Measurements from ENCODE around the gene NECTIN2. TPM values are rescaled to one million over a fixed set of nuclear protein-coding genes. Genes with fewer than 3 reads are reported as not detected.

NECTIN2 gene
- total and polyA plus RNA-seq, 4 donors = 49.4 to 77.5 (median 55.5) TPM

DNA sequence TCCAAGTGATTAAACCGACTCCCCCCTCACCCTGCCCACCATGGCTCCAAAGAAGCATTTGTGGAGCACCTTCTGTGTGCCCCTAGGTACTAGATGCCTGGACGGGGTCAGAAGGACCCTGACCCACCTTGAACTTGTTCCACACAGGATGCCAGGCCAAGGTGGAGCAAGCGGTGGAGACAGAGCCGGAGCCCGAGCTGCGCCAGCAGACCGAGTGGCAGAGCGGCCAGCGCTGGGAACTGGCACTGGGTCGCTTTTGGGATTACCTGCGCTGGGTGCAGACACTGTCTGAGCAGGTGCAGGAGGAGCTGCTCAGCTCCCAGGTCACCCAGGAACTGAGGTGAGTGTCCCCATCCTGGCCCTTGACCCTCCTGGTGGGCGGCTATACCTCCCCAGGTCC, 61.5 kb downstream of the NECTIN2 start:
- Histone ChIP-seq H3K4me1 (ENCODE audit: control insufficient read depth in 4 of 4, insufficient read depth in 4 of 4, low read length in 3 of 4) (peaks cover 12 to 79% (median 46%) of the 10 kb centered on the region in 4 donors), H3K27me3 (ENCODE audit: control insufficient read depth in 4 of 4, insufficient read depth in 4 of 4, low read length in 3 of 4) (no peaks in the 10 kb centered on the region), H3K9me3 (ENCODE audit: control insufficient read depth in 4 of 4, low read length in 3 of 4) (no peaks in the 10 kb centered on the region), H3K9ac (ENCODE audit: low read depth in 1 of 2, low read length in 2 of 2) (no peak overlapping the region), H3K27ac (ENCODE audit: low read depth in 1 of 2, low read length in 2 of 2) (peak overlapping the region; percentile 2 to 26), H3K4me3 (ENCODE audit: low read depth in 1 of 3, low read length in 3 of 3) (peak overlapping the region in 2 of 3 donors; percentile 51 to 70), H3K36me3 (ENCODE audit: control insufficient read depth in 4 of 4, insufficient read depth in 3 of 4, low read depth in 1 of 4, low read length in 3 of 4) (peaks cover 0 to 3% (median 1%) of the 10 kb centered on the region in 4 donors)
- TF ChIP-seq RXRA (IDR thresholded peaks at IDR 0.05) = peak in 1 of 2 donors; percentile 9
- TF ChIP-seq, protein P1, sequence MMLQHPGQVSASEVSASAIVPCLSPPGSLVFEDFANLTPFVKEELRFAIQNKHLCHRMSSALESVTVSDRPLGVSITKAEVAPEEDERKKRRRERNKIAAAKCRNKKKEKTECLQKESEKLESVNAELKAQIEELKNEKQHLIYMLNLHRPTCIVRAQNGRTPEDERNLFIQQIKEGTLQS (IDR thresholded peaks at IDR 0.05) = no peak
- no peak for DNase-seq (ENCODE audit: low spot score)
- 43% methylated on average over 12 of the region's 12 CpGs for WGBS

DNA sequence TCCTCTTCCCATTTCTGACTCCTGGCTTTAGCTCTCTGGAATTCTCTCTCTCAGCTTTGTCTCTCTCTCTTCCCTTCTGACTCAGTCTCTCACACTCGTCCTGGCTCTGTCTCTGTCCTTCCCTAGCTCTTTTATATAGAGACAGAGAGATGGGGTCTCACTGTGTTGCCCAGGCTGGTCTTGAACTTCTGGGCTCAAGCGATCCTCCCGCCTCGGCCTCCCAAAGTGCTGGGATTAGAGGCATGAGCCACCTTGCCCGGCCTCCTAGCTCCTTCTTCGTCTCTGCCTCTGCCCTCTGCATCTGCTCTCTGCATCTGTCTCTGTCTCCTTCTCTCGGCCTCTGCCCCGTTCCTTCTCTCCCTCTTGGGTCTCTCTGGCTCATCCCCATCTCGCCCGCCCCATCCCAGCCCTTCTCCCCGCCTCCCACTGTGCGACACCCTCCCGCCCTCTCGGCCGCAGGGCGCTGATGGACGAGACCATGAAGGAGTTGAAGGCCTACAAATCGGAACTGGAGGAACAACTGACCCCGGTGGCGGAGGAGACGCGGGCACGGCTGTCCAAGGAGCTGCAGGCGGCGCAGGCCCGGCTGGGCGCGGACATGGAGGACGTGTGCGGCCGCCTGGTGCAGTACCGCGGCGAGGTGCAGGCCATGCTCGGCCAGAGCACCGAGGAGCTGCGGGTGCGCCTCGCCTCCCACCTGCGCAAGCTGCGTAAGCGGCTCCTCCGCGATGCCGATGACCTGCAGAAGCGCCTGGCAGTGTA, 62.2 kb downstream of the NECTIN2 start:
- TF ChIP-seq, protein P2, sequence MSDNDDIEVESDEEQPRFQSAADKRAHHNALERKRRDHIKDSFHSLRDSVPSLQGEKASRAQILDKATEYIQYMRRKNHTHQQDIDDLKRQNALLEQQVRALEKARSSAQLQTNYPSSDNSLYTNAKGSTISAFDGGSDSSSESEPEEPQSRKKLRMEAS (IDR thresholded peaks at IDR 0.05) = no peak
- TF ChIP-seq HNF4A (conservative IDR thresholded peaks at IDR 0.05) (no peak), FOXA1 (IDR thresholded peaks at IDR 0.05) (no peak), TAF1 (conservative IDR thresholded peaks at IDR 0.05) (no peak), GABPA (IDR thresholded peaks at IDR 0.05 in 1 of 2, conservative IDR thresholded peaks at IDR 0.05 in 1 of 2) (no peak)
- TF ChIP-seq, protein P3, sequence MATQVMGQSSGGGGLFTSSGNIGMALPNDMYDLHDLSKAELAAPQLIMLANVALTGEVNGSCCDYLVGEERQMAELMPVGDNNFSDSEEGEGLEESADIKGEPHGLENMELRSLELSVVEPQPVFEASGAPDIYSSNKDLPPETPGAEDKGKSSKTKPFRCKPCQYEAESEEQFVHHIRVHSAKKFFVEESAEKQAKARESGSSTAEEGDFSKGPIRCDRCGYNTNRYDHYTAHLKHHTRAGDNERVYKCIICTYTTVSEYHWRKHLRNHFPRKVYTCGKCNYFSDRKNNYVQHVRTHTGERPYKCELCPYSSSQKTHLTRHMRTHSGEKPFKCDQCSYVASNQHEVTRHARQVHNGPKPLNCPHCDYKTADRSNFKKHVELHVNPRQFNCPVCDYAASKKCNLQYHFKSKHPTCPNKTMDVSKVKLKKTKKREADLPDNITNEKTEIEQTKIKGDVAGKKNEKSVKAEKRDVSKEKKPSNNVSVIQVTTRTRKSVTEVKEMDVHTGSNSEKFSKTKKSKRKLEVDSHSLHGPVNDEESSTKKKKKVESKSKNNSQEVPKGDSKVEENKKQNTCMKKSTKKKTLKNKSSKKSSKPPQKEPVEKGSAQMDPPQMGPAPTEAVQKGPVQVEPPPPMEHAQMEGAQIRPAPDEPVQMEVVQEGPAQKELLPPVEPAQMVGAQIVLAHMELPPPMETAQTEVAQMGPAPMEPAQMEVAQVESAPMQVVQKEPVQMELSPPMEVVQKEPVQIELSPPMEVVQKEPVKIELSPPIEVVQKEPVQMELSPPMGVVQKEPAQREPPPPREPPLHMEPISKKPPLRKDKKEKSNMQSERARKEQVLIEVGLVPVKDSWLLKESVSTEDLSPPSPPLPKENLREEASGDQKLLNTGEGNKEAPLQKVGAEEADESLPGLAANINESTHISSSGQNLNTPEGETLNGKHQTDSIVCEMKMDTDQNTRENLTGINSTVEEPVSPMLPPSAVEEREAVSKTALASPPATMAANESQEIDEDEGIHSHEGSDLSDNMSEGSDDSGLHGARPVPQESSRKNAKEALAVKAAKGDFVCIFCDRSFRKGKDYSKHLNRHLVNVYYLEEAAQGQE (IDR thresholded peaks at IDR 0.05) = no peak
- H3K36me3 ChIP-seq (ENCODE audit: control insufficient read depth in 4 of 4, insufficient read depth in 3 of 4, low read depth in 1 of 4, low read length in 3 of 4) = peaks cover 0 to under 1% (median 0%) of the 10 kb centered on the region in 4 donors
- H3K9me3 ChIP-seq (ENCODE audit: control insufficient read depth in 4 of 4, low read length in 3 of 4) = no peaks in the 10 kb centered on the region
- peaks cover 11 to 78% (median 44%) of the 10 kb centered on the region in 4 donors for H3K4me1 ChIP-seq (ENCODE audit: control insufficient read depth in 4 of 4, insufficient read depth in 4 of 4, low read length in 3 of 4)
- H3K4me3 ChIP-seq (ENCODE audit: low read depth in 1 of 3, low read length in 3 of 3) = peak overlapping the region in 2 of 3 donors; percentile 51 to 70
- no peak for DNase-seq (ENCODE audit: low spot score)
- no peaks in the 10 kb centered on the region for H3K27me3 ChIP-seq (ENCODE audit: control insufficient read depth in 4 of 4, insufficient read depth in 4 of 4, low read length in 3 of 4)
- no peak overlapping the region for H3K9ac ChIP-seq (ENCODE audit: low read depth in 1 of 2, low read length in 2 of 2)
- WGBS = 78% methylated on average over 46 of the region's 46 CpGs
- H3K27ac ChIP-seq (ENCODE audit: low read depth in 1 of 2, low read length in 2 of 2) = peak overlapping the region; percentile 2 to 26

DNA sequence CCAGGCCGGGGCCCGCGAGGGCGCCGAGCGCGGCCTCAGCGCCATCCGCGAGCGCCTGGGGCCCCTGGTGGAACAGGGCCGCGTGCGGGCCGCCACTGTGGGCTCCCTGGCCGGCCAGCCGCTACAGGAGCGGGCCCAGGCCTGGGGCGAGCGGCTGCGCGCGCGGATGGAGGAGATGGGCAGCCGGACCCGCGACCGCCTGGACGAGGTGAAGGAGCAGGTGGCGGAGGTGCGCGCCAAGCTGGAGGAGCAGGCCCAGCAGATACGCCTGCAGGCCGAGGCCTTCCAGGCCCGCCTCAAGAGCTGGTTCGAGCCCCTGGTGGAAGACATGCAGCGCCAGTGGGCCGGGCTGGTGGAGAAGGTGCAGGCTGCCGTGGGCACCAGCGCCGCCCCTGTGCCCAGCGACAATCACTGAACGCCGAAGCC, 62.8 kb downstream of the NECTIN2 start:
- Histone ChIP-seq H3K27ac (ENCODE audit: low read depth in 1 of 2, low read length in 2 of 2) (peak overlapping the region in 1 of 2 donors; percentile 45), H3K9me3 (ENCODE audit: control insufficient read depth in 4 of 4, low read length in 3 of 4) (no peaks in the 10 kb centered on the region), H3K4me1 (ENCODE audit: control insufficient read depth in 4 of 4, insufficient read depth in 4 of 4, low read length in 3 of 4) (peaks cover 10 to 77% (median 42%) of the 10 kb centered on the region in 4 donors), H3K9ac (ENCODE audit: low read depth in 1 of 2, low read length in 2 of 2) (no peak overlapping the region), H3K27me3 (ENCODE audit: control insufficient read depth in 4 of 4, insufficient read depth in 4 of 4, low read length in 3 of 4) (no peaks in the 10 kb centered on the region), H3K4me3 (ENCODE audit: low read depth in 1 of 3, low read length in 3 of 3) (peak overlapping the region in 1 of 3 donors; percentile 70), H3K36me3 (ENCODE audit: control insufficient read depth in 4 of 4, insufficient read depth in 3 of 4, low read depth in 1 of 4, low read length in 3 of 4) (no peaks in the 10 kb centered on the region)
- WGBS = 83% methylated on average over 44 of the region's 44 CpGs
- no peak for DNase-seq (ENCODE audit: low spot score)
- TF ChIP-seq SP1 (IDR thresholded peaks at IDR 0.05) (no peak), HNF4G (IDR thresholded peaks at IDR 0.05) (no peak), NR2F2 (IDR thresholded peaks at IDR 0.05) (no peak), TAF1 (conservative IDR thresholded peaks at IDR 0.05) (no peak), RXRA (IDR thresholded peaks at IDR 0.05) (no peak), JUND (IDR thresholded peaks at IDR 0.05) (no peak), RAD21 (IDR thresholded peaks at IDR 0.05) (no peak), HNF4A (conservative IDR thresholded peaks at IDR 0.05) (no peak), YY1 (IDR thresholded peaks at IDR 0.05) (no peak), GABPA (IDR thresholded peaks at IDR 0.05 in 1 of 2, conservative IDR thresholded peaks at IDR 0.05 in 1 of 2) (no peak)
- TF ChIP-seq, protein P4, sequence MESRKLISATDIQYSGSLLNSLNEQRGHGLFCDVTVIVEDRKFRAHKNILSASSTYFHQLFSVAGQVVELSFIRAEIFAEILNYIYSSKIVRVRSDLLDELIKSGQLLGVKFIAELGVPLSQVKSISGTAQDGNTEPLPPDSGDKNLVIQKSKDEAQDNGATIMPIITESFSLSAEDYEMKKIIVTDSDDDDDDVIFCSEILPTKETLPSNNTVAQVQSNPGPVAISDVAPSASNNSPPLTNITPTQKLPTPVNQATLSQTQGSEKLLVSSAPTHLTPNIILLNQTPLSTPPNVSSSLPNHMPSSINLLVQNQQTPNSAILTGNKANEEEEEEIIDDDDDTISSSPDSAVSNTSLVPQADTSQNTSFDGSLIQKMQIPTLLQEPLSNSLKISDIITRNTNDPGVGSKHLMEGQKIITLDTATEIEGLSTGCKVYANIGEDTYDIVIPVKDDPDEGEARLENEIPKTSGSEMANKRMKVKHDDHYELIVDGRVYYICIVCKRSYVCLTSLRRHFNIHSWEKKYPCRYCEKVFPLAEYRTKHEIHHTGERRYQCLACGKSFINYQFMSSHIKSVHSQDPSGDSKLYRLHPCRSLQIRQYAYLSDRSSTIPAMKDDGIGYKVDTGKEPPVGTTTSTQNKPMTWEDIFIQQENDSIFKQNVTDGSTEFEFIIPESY (IDR thresholded peaks at IDR 0.05) = no peak
- TF ChIP-seq, protein P2 (IDR thresholded peaks at IDR 0.05) = no peak
- TF ChIP-seq, protein P3 (IDR thresholded peaks at IDR 0.05) = no peak

All from liver (tissue), 9 donors.